Fibroblast of gingiva (primary cell): ENCODE results near the gene PMP22.

ENCODE experiments used
- DNase-seq: peaks from one replicate; pipeline ENCODE4 v3.0.0-alpha.2; 2011; ENCODE audit warnings: low read depth

PMP22 gene

GRCh38 chr17:15274017-15274416 lies 8.9 kb upstream of the PMP22 start:
- DNase-seq, result no peak

GRCh38 chr17:15273141-15273793 lies 8.1 kb upstream of the PMP22 start:
- peak; percentile 95 for DNase-seq

GRCh38 chr17:15271741-15272140 lies 6.6 kb upstream of the PMP22 start:
- no peak for DNase-seq

- no peak for DNase-seq
Observed at GRCh38 chr17:15270628-15271381, 5.7 kb upstream of the PMP22 start.

- no peak for DNase-seq
Observed at GRCh38 chr17:15269780-15270089, 4.6 kb upstream of the PMP22 start.

- no peak for DNase-seq
Observed at GRCh38 chr17:15269087-15269779, 4.1 kb upstream of the PMP22 start.

- no peak for DNase-seq
Observed at GRCh38 chr17:15268461-15268860, 3.3 kb upstream of the PMP22 start.

- no peak for DNase-seq
Observed at GRCh38 chr17:15267996-15268395, 2.9 kb upstream of the PMP22 start.

- no peak for DNase-seq
Observed at GRCh38 chr17:15266325-15267125, 1.4 kb upstream of the PMP22 start.

GRCh38 chr17:15264542-15264941 lies 584 bp downstream of the PMP22 start:
- no peak for DNase-seq

- DNase-seq, result no peak
Observed at GRCh38 chr17:15263680-15264079, 1.4 kb downstream of the PMP22 start.

GRCh38 chr17:15263206-15263579 lies 1.9 kb downstream of the PMP22 start:
- DNase-seq, result peak; percentile 96

GRCh38 chr17:15262291-15263205 lies 2.6 kb downstream of the PMP22 start:
- DNase-seq, result peak; percentile 97

- peak; percentile 28 for DNase-seq
Observed at GRCh38 chr17:15261802-15262290, 3.3 kb downstream of the PMP22 start.

- DNase-seq, result peak; percentile 53
Observed at GRCh38 chr17:15261258-15261801, 3.8 kb downstream of the PMP22 start.

- peak; percentile 82 for DNase-seq
Observed at GRCh38 chr17:15260376-15261257, 4.5 kb downstream of the PMP22 start.

- no peak for DNase-seq
Observed at GRCh38 chr17:15257796-15258512, 7.2 kb downstream of the PMP22 start.

GRCh38 chr17:15257258-15257788 lies 7.8 kb downstream of the PMP22 start:
- peak; percentile 89 for DNase-seq

- no peak for DNase-seq
Observed at GRCh38 chr17:15256689-15257088, 8.4 kb downstream of the PMP22 start.
